Transverse colon (tissue), 4 donors: Measurements from ENCODE around the gene LMNTD2.

Experiments used
- CTCF ChIP-seq, 5 experiments: fragments of 200-600 bp in 3 of 5; fragments of 450-650 bp in 2 of 5; sonication (generic) in 3 of 5; IDR thresholded peaks; 1 replicate in 2 of 5; 2 replicates in 3 of 5; pipeline ENCODE4 v1.5.1; 2016 to 2017; ENCODE audit warnings: antibody characterized with exemption in 5 of 5, inconsistent platforms in 3 of 5, mild to moderate bottlenecking in 2 of 5, moderate library complexity in 1 of 5
- POLR2A ChIP-seq: fragments of 450-650 bp; IDR thresholded peaks from one replicate; pipeline ENCODE4 v1.6.1; 2016; ENCODE audit warnings: antibody characterized with exemption, mild to moderate bottlenecking, moderate library complexity
- POLR2AphosphoS5 ChIP-seq, 3 donors: sonication (generic); formaldehyde crosslinking; IDR thresholded peaks; one replicate each; pipeline ENCODE4 v1.6.1; 2016; ENCODE audit warnings: antibody characterized with exemption in 3 of 3

GRCh38 chr11:581342-581741 lies 20.8 kb upstream of the LMNTD2 start:
- TF ChIP-seq CTCF (IDR thresholded peaks at IDR 0.05): no peak
- no peak for TF ChIP-seq POLR2AphosphoS5 (IDR thresholded peaks at IDR 0.05)
- no peak for TF ChIP-seq POLR2A
